Stimulated activated CD4-positive, alpha-beta T cell treated with anti-CD3 and anti-CD28 coated beads, Interleukin-1b, Interleukin-23, amount 100 ng/mL, for 1 hour (primary cell): ENCODE measurements around the gene HK2.
A peak's percentile ranks its signal among the peaks of the same experiment; 100 is the strongest.
"Not testable (repeated sequence)": the region's sequence is repeated elsewhere in the genome, so short reads cannot be mapped to it uniquely, and the experiment has no call there.

Source experiments
- DNase-seq, 2 donors: peaks; one replicate each; pipeline ENCODE4 v3.0.0-alpha.2; 2020; ENCODE audit warnings: low read depth in 2 of 2

The HK2 gene

GRCh38 chr2:74833418-74834233 lies at the start of gene HK2:
Gene HK2, plus strand, starts transcription at chr2:74834127. Its CDS starts 454 bp downstream, at chr2:74834581.
- DNase-seq, result peak; percentile 36 to 67

- DNase-seq, result no peak
Measured at GRCh38 chr2:74789271-74789670, 44.7 kb upstream of the HK2 start.

GRCh38 chr2:74792282-74792681 lies 41.6 kb upstream of the HK2 start:
- no peak for DNase-seq

GRCh38 chr2:74794878-74795277 lies 39.0 kb upstream of the HK2 start:
- not testable (repeated sequence) for DNase-seq

GRCh38 chr2:74806355-74806839 lies 27.5 kb upstream of the HK2 start:
- DNase-seq, result no peak

GRCh38 chr2:74806920-74807319 lies 27.0 kb upstream of the HK2 start:
- no peak for DNase-seq

- DNase-seq, result no peak
Measured at GRCh38 chr2:74812787-74813590, 20.9 kb upstream of the HK2 start.

GRCh38 chr2:74814102-74814501 lies 19.8 kb upstream of the HK2 start:
- DNase-seq, result no peak

GRCh38 chr2:74815941-74816340 lies 18.0 kb upstream of the HK2 start:
- DNase-seq, result no peak

- DNase-seq, result no peak
Measured at GRCh38 chr2:74816540-74817303, 17.2 kb upstream of the HK2 start.

GRCh38 chr2:74817304-74817675 lies 16.6 kb upstream of the HK2 start:
- no peak for DNase-seq

GRCh38 chr2:74819702-74820101 lies 14.2 kb upstream of the HK2 start:
- DNase-seq, result no peak

- DNase-seq, result no peak
Measured at GRCh38 chr2:74821177-74822126, 12.5 kb upstream of the HK2 start.

- DNase-seq, result no peak
Measured at GRCh38 chr2:74822771-74823566, 11.0 kb upstream of the HK2 start.

GRCh38 chr2:74824679-74825078 lies 9.2 kb upstream of the HK2 start:
- DNase-seq, result no peak

- no peak for DNase-seq
Measured at GRCh38 chr2:74828543-74828942, 5.4 kb upstream of the HK2 start.

- DNase-seq, result no peak
Measured at GRCh38 chr2:74831693-74832530, 2.0 kb upstream of the HK2 start.

- peak in 1 of 2 donors; percentile 20 for DNase-seq
Measured at GRCh38 chr2:74834234-74834791, 386 bp downstream of the HK2 start.
